Cardiac fibroblast (primary cell): ENCODE results near the gene CRX.
"Not testable (repeated sequence)": the region's sequence is repeated elsewhere in the genome, so short reads cannot be mapped to it uniquely, and the experiment has no call there.

ENCODE experiments used
- DNase-seq, 2 donors: peaks; one replicate each; pipeline versions ENCODE4 v3.0.0 to v3.0.0-alpha.2; 2010; ENCODE audit warnings: low read depth in 2 of 2
- H3K4me3 ChIP-seq, 2 donors: replicated peaks in 1 of 2; 1 replicate in 1 of 2; 2 replicates in 1 of 2; pipeline ENCODE4 v1.5.1; 2011; ENCODE audit warnings: low read depth in 2 of 2, low read length in 2 of 2, mild to moderate bottlenecking in 2 of 2, moderate library complexity in 1 of 2
- TF ChIP-seq, protein P1 (sequence below): IDR thresholded peaks from one replicate; pipeline ENCODE4 v1.5.1; 2011; ENCODE audit warnings: low read depth, mild to moderate bottlenecking, low read length, inconsistent platforms

The CRX gene

DNA sequence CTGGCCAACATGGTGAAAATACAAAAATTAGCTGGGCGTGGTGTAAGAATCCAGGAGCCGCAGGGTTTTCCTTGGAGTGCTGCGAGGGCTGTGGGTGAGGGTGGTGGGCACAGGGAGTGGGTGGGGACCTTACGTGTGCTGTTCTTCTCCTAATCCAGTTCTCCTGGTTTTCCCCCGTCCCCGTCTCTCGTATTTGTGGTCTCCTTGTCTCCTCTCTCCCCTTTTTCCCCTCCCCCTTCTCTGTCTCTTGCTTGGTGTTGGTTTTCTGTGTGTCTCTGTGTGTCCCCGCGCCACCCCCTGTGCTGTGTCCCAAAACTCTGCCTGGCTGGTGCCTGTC is 41.6 kb upstream of the CRX start:
- DNase-seq, result no peak
- H3K4me3 ChIP-seq, result peak overlapping the region; percentile 86 to 87
- TF ChIP-seq, protein P1, sequence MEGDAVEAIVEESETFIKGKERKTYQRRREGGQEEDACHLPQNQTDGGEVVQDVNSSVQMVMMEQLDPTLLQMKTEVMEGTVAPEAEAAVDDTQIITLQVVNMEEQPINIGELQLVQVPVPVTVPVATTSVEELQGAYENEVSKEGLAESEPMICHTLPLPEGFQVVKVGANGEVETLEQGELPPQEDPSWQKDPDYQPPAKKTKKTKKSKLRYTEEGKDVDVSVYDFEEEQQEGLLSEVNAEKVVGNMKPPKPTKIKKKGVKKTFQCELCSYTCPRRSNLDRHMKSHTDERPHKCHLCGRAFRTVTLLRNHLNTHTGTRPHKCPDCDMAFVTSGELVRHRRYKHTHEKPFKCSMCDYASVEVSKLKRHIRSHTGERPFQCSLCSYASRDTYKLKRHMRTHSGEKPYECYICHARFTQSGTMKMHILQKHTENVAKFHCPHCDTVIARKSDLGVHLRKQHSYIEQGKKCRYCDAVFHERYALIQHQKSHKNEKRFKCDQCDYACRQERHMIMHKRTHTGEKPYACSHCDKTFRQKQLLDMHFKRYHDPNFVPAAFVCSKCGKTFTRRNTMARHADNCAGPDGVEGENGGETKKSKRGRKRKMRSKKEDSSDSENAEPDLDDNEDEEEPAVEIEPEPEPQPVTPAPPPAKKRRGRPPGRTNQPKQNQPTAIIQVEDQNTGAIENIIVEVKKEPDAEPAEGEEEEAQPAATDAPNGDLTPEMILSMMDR, result no peak

DNA sequence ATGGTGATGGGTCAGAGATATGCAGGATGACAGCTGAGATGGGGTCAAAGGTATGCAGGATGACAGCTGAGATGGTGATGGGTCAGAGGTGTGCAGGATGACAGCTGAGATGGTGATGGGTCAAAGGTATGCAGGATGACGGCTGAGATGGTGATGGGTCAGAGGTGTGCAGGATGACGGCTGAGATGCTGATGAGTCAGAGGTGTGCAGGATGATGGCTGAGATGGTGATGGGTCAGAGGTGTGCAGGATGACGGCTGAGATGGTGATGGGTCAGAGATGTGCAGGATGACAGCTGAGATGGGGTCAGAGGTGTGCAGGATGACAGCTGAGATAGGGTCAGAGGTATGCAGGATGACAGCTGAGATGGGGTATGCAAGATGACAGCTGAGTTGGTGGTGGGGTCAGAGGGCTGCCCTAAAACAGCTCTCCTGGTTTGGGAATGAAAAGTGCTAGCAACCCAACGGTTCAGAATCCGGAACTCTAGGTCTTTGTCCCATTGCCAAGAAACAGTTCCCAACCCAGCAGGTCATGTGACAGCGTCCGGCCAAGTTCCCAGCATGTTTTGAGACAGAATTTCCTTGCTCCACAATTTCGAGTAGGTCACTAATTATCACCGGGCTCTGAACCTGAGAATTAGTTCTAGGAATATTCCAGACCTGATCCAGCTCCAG is 40.0 kb upstream of the CRX start:
- DNase-seq, result peak in 1 of 2 donors; percentile 19
- no peak overlapping the region for H3K4me3 ChIP-seq
- TF ChIP-seq, protein P1, result no peak

DNA sequence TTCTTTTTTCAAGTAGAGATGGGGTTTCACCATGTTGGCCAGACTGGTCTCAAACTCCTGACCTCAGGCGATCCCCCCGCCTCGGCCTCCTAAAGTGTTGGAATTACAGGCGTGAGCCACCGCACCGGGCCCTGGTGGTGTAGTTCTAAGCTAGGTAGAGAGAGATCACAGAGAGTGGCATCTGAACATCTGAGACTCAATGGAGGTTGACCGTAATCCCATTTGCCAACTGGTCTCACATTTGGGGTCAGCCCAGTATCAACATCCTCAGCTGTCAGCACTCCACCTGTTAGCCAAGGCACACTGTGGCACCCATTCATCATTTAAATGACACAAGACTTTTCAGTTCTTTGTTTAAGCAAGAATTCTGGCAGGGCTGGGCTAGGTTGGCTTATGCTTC is 35.2 kb upstream of the CRX start:
- no peak overlapping the region for H3K4me3 ChIP-seq
- TF ChIP-seq, protein P1, result no peak
- no peak for DNase-seq

DNA sequence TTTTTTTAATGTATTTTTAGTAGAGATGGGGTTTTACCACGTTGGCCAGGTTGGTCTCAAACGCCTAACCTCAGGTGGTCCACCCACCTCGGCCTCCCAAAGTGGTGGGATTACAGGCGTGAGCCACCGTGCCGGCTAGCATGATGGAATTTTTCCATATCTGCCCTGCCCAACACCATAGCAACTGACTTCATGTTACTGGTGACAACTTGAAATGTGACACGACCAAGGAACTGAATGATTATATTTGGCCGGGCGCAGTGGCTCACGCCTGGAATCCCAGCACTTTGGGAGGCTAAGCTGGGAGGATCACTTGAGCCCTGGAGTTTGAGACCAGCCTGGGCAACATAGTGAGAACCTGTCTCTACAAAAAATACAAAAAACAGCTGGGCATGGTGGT is 34.4 kb upstream of the CRX start:
- DNase-seq, H3K4me3 ChIP-seq: not testable (repeated sequence)

DNA sequence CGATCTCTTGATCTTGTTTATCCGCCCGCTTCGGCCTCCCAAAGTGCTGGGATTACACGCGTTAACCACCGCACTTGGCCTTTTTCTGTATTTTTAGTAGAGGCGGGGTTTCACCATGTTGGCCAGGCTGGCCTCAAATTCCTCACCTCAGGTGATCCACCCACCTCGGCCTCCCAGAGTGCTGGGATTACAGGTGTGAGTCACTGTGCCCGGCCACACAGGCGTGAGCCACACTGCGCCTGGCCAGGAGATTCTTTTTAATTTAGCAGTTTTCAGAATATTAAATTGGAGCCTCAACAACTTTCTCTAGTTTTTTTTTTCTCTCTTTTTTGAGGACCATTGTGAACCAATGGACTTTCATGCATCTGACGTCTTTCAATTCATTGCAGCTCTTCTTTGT is 31.9 kb upstream of the CRX start:
- not testable (repeated sequence) for H3K4me3 ChIP-seq, DNase-seq

DNA sequence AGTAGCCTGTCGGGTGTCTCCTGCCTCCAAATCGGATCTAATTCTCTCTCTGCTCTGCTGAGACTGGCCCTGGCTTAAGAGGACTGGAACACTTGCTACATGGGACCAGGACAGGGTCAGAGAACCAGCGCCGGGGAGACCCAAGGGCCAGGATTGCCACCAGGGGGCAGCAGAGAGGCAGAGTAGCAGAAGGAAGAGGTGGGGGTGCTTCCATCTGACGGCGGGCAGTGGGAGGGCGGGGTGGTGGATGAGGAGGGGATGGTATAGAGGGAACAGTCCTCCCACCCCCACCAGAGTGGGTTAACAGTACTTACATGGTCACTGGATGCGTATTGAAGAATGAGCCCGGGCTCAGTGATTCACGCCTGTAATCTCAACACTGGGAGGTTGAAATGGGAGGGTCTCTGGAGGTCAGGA is 31.3 kb upstream of the CRX start:
- H3K4me3 ChIP-seq, result no peak overlapping the region
- peak; percentile 71 to 78 for DNase-seq
- TF ChIP-seq, protein P1, result peak; percentile 93

DNA sequence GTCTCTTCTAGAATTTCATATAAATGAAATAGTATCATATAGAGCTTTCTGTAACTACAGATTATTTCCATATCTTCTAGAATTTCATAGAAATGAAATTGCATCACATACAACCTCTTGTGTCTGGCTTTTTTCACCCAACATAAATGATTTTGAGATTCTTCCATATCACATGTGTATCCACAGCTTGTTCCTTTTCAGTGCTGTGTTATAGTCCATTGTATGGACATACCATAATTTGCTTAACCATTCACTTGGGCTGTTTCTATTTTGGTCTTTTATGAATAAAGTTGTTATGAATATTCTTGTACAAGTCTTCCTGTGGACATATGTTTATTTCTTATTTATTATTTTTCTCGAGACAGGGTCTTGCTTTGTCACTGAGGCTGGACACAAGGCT is 29.1 kb upstream of the CRX start:
- no peak for DNase-seq
- TF ChIP-seq, protein P1, result no peak

DNA sequence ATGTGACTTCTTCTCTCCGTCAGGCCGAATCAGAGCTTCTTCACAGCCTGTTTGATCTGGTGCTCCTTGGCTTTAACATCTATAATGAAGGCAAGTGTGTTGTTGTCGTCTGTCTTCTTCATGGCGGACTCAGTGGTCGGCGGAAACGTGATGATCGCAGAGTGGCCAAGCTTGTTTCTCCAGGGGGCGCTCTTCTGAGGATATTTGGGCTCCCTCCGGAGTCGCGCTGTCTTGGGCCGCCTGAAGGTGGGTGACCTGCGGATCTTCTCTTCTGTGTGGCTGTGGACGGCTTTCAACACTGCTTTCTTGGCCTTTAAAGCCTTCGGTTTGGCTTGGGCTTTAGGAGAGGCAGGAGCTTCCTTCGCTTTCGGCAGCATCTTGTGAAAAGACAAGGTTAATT is 27.2 kb upstream of the CRX start:
- H3K4me3 ChIP-seq, result no peak overlapping the region
- TF ChIP-seq, protein P1, result no peak
- DNase-seq, result no peak

More for the DNA sequence above, 29.1 kb upstream of the CRX start:
- no peak overlapping the region for H3K4me3 ChIP-seq
